Islet precursor cell (in vitro differentiated cells): Measurements from ENCODE around the gene SEMA3E.

Experiments
- DNase-seq: peaks from one replicate; pipeline ENCODE4 v3.0.0-alpha.2; 2018

The SEMA3E gene

GRCh38 chr7:83640731-83641537 lies 8.0 kb downstream of the SEMA3E start:
- no peak for DNase-seq

DNA sequence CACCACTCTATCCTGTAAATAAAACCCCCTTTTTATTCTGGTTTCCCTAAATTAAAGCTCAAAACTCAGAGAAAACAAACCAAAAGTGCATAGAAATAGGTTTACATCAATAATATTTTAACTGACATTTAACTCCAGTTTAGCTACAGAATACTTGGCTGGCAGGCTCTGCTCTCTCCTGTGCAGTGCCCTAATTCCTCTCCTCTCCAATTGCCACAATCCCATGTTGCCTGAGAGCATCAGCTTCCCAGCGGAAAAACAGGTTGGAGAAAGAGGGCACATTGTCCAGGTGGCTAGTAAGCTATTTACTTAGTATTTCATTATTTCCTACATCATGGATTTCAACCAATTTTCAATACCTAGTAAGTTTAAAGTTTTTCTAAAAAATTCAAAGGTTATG lies 8.7 kb downstream of the SEMA3E start:
- no peak for DNase-seq

DNA sequence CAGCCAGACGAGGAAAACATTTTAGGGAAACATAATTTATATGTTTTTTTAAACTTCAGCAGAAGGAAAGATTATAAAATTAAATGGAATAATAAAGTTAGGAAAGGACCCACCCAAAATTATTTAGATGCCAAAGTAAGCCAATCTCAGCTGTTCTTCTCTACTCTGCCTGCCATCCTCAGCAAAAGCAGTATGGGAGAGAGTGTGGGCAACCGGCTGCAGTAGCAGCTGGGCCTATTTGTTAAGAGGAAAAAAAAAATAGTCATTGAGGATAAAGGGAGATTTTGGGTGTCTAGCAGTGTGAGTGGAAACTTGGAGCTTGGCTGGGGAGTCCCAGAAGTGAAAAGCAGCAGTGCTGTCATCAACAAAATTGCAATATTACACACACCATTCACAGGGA lies 15.4 kb downstream of the SEMA3E start:
- no peak for DNase-seq

DNA sequence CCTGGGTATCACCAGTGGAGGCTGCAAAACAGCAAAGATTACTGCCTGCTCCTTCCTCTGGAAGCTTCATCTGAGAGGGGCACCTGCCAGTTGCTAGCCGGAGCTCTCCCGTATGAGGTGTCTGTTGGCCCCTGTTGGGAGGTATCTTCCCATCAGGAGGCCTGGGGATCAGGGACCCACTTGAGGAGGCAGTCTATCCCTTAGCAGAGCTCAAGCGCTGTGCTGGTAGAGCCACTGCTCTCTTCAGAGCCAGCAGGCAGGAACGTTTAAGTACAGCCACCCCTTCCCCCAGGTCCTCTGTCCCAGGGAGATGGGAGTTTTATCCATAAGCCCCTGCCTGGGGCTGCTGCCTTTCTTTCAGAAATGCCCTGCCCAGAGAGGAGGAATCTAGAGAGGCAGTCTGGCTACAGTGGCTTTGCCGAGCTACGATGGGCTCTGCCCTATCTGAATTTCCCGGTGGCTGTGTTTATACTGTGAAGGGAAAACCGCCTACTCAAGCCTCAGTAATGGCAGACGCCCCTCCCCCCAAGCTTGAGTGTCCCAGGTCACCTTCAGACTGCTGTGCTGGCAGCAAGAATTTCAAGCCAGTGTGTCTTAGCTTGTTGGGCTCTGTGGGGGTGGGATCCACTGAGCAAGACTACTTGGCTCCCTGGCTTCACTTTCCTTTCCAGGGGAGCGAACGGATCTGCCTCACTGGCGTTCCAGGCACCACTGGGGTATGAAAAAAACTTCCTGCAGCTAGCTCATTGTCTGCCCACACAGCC lies 19.6 kb downstream of the SEMA3E start:
- DNase-seq = peak; percentile 59

DNA sequence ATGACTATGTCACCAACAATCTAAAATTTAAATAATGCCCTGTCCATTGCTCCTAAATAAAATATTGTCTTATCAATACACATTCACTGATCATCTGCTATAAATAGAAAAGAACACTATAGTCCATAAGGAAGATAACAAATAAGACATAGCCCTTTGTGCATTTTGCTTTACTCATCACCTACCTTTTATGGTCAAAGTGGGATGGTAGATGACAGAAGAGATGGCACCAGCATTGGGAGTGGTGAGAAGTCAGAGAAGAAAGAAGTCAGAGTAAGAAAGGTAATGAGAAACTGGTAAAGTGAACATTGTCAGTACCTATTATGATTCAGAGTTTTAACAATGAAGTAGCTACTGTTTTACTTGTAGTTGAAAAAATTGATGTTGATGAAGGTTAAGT lies 31.1 kb downstream of the SEMA3E start:
- DNase-seq = no peak

GRCh38 chr7:83614112-83614511 lies 34.8 kb downstream of the SEMA3E start:
- DNase-seq = no peak

DNA sequence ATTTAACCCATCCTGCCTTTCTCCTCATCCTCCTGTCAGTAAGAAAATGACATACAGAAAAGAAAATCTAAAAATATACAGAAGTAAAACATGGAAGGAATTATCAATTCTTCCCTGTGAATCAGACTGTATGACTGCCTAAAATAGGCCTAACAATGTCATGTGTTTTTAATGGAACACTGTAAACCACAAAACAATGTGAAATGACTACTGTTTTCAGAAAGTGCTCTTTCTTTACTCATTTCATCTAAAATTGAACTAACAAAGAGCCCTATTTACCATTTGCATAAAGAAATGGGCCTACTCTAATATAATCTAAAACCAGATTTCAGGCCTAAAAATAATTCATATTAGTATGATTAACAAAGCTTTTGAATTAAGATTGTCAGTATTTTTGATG lies 35.7 kb downstream of the SEMA3E start:
- DNase-seq = no peak

- DNase-seq = no peak
These were observed 37.2 kb downstream of the SEMA3E start for GRCh38 chr7:83611776-83612175.

GRCh38 chr7:83610649-83611304 lies 38.2 kb downstream of the SEMA3E start:
- no peak for DNase-seq

GRCh38 chr7:83608716-83609115 lies 40.2 kb downstream of the SEMA3E start:
- no peak for DNase-seq

DNA sequence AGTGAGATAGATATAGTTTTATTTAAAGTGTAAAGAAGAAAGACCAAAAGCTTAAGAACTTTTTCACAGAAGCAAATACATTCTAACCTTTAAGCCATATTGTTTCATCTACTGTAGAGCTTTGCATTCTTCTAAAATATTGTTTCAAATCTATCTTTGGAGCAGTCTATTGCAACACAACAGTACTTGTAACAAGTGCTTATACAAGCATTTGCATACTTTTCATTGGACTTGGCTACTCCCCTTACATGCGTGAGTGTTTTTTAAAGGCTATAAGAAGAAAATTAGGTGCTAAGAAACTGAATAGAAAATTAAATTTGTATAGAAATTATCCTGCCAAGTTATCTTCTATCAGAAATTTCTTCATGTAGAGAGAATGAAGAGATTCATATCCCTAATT lies 45.3 kb downstream of the SEMA3E start:
- no peak for DNase-seq

GRCh38 chr7:83599131-83599530 lies 49.8 kb downstream of the SEMA3E start:
- DNase-seq = no peak

- DNase-seq = no peak
These were observed 54.9 kb downstream of the SEMA3E start for GRCh38 chr7:83593921-83594475.

DNA sequence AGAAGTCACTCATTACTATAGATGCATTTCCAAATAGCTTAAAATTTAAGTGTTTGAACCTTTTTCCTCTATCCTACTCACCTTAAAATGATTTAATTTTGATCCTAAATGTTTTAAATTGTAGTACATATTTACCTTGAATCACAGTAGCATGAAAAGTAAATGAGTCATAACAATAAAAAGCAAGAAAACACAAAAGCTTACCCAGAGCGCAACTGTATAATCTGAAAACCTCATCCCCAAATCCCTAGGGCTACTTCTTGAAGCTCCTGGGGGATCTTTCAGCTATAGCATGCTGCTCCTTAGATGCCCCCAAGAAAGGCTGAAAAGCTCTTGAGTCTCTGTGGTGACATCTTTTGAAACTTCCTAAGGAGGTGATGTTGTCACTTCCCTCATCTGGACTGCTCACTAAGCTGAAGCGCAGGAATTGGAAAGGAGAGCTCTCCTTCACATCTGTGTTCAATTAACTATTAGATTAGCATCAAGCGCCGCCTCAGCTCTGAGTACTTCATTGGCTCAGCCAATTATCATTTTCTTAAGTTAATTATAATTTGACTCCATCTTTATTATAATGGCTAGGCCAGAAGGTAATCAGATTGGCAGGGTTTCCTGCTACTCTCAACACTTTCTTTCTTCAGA lies 60.2 kb downstream of the SEMA3E start:
- DNase-seq = no peak

DNA sequence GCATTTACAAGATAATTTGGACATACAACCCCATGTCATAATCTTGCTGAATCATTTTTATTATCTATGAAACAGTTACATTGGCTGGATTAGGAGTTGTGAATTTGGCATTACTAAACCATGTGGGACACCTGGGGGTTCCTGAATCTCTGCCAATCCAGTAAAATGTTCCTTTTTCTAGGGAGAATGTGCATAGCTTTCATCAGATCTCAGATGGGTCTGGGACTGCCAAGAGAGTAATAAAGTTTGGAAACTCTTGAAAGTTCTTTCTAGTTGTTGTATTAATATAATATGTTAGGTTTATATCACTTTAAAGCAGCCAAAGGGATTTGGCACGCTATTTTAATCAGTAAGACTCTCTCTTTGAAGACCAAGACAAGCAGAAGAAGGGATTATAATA lies 62.7 kb downstream of the SEMA3E start:
- no peak for DNase-seq

- no peak for DNase-seq
These were observed 67.1 kb downstream of the SEMA3E start for GRCh38 chr7:83581667-83582435.

DNA sequence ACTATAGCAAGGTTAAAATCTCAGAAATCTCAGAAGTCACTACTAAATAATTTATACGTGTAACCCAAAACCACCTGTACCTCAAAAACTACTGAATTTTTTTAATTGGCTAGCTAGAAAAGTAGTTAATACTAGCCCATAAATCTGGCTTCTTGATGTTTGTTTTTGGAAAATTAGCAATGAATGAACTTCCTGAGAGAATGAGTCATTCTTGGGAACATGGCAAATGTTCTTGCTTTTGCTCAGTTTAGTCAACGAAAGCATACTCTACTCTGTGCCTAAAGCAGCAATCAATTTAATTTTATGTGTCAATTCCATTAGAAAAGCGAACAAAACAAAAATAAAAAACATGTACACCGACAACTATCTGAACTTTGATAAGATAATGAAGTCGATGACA lies 69.2 kb downstream of the SEMA3E start:
- DNase-seq = no peak

GRCh38 chr7:83575436-83575835 lies 73.5 kb downstream of the SEMA3E start:
- DNase-seq = no peak

DNA sequence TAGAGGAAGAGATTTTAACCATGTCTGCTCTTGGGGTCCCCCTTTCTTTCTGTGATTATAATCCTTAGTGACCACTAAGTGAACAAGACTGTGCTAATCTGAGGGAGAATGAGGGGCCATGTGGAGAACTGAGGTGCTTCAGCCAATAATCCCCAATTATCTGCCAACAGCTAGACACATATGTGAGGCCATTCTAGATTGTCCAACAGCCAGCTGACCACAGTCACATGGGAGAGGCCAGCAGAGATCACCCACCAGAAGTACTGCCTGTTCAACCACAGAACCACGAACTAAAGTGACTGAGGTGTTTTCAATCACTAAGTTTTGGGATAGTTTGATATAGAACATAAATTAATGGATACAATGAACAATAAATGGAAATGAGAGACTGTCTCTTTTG lies 74.3 kb downstream of the SEMA3E start:
- no peak for DNase-seq

DNA sequence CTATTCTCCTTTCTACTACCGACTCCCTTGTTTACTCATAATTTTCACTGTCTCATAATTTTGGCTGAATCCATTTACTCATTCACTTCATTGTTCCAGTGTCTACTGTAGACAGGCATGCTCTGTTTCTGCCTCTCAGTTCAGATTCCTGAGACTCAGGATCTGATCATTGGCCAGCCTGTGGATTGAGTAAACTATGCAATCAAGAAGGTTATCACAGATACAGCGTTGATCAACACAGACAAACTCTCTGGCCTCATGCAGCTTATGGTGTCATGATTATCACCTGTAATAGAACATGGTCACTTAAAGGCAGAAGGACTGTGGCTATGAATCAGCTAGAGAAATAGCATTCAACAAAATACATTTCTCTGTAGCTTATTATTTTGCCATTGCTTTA lies 86.0 kb downstream of the SEMA3E start:
- DNase-seq = no peak

- no peak for DNase-seq
These were observed 86.7 kb downstream of the SEMA3E start for GRCh38 chr7:83562289-83562688.

DNA sequence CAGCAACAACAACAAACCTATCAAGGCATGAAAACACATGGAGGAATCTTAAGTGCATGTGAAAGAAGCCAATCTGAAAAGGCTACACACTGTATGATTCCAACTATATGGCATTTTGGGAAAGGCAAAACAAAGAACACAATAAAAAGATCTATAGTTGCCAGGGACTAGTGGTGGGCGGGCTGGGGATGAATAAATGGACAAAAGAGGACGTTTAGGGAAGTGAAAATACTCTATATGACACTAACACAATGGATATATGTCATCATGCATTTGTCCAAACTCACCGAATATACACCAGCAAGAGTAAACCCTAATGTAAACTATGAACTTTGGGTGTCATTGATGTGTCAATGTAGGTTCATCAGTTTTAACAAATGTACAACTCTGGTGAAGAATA lies 89.1 kb downstream of the SEMA3E start:
- DNase-seq = no peak
